Embryonic facial prominence (tissue), 1 donor: Measurements from ENCODE around the gene CPNE5.
"Not testable (repeated sequence)": the region's sequence is repeated elsewhere in the genome, so short reads cannot be mapped to it uniquely, and the experiment has no call there.

Experiments used
- DNase-seq: peaks from one replicate; pipeline ENCODE4 v3.0.0-alpha.2; 2016; ENCODE audit errors: extremely low spot score

The CPNE5 gene

GRCh38 chr6:36727505-36728021 is 111.7 kb downstream of the CPNE5 start:
- no peak for DNase-seq

- no peak for DNase-seq
Observed at GRCh38 chr6:36725581-36725980, 113.7 kb downstream of the CPNE5 start.

GRCh38 chr6:36724514-36725390 is 114.5 kb downstream of the CPNE5 start:
- no peak for DNase-seq

GRCh38 chr6:36723992-36724391 is 115.3 kb downstream of the CPNE5 start:
- not testable (repeated sequence) for DNase-seq

- no peak for DNase-seq
Observed at GRCh38 chr6:36722879-36723278, 116.4 kb downstream of the CPNE5 start.

GRCh38 chr6:36722365-36722764 is 116.9 kb downstream of the CPNE5 start:
- DNase-seq: no peak

DNA sequence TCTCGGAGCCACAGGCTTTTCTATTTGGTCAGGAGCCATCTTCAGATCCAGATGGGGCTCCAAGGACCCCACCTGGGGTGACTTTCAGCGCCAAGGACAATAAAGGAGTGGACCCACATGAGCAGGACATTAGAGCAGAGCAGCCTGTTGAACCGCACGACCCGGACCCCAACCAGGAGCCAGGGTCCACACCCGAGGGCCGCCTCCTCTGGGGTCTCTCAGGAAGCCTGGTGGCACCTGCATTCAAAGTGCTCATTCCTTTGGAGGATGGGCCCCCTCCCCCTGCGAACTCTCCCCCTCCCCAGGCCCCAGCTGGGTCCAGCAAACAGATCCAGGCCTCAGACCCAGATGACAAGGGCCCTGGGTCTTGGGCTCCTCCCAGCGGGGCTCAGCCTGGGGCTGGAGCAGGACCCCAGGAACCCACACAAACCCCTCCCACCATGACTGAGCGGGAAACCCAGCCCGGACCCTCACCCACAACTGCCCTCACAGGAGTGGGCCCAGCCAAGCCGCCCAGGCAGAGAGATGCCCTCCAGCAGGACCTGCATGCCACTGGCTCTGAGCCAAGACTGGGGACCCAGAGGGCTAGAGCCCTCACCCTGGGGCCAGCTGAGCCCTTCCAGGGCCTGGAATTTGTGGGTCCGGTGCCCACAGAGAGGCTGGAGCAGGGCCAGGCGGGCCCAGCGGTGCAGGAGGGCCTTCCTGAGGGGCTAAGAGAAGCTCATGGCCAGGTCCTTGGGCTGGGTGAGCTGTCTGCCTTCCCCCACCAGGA is 117.7 kb downstream of the CPNE5 start:
- no peak for DNase-seq

- DNase-seq: no peak
Observed at GRCh38 chr6:36720251-36721141, 118.7 kb downstream of the CPNE5 start.

GRCh38 chr6:36719126-36719525 is 120.1 kb downstream of the CPNE5 start:
- DNase-seq: no peak

- DNase-seq: no peak
Observed at GRCh38 chr6:36718560-36718959, 120.7 kb downstream of the CPNE5 start.

GRCh38 chr6:36717871-36718540 is 121.2 kb downstream of the CPNE5 start:
- no peak for DNase-seq

GRCh38 chr6:36717231-36717825 is 121.9 kb downstream of the CPNE5 start:
- no peak for DNase-seq

DNA sequence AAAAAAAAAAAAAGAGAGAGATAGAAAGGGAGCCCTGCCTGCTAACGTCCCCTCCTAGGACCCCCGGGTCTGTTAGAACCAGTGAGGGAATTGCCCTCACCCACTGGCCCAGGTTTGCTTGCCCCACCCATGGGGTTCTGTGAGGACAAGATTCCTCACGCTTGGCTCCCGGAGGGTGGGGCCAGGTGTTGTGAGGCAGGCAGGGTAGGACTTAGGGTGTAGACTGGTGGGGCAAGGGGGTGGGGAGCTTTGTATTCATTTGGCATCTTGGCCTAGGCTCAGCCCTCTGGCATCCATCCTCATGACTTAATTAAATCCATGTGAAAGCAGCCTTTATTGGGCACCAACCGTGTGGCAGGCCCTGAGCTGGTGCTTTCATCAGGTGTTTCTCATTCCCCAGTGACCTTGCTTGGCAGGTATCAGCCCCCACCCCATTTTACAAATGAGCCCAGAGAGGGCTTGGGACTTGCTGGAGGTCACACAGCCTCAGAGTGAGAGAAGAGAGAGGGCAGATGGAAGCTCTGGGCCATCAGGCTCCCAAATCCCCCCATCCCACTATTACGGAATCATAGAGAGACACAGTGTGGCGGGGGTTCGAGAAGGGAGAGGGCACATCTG is 122.7 kb downstream of the CPNE5 start:
- no peak for DNase-seq

- DNase-seq: no peak
Observed at GRCh38 chr6:36715469-36715868, 123.8 kb downstream of the CPNE5 start.

DNA sequence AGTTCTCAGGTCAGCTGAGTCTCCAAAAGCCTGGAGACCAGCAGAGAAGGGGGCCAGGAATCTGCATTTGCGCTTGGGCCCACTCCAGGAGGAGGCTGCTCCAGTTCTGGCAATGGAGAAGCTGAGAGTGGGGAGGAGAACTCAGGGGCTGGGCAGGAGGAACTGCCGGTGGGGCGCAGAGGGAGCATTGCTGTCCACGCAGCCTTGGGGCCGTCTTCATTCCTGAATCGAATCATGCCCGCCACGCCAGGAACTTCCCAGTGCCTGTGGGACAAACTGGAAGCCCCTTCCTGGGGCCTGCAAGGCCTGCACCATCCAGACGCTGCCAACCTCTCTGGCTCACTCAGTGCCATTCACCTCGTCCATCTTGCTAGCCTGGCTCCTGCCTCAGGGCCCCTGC is 124.7 kb downstream of the CPNE5 start:
- no peak for DNase-seq

DNA sequence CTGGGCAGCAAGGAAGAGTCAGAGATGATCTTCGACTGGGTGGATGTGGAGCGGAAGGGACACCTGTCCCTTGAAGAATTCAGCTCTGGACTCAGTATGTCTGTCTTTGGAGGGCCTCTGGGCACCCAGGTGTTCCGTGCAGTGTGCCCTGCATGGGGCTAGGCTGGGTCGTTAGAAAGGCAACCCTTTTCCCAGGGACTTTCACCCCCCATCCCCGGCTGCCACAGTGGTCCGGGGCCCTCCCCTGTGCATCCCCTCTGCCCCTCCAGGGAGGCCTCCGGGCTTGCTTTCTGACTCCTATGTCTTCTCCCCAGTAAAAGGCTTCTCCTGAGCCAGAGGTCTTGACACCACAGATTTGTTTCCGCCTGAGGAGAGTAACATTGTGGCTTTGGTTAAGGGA is 125.4 kb downstream of the CPNE5 start:
- no peak for DNase-seq

DNA sequence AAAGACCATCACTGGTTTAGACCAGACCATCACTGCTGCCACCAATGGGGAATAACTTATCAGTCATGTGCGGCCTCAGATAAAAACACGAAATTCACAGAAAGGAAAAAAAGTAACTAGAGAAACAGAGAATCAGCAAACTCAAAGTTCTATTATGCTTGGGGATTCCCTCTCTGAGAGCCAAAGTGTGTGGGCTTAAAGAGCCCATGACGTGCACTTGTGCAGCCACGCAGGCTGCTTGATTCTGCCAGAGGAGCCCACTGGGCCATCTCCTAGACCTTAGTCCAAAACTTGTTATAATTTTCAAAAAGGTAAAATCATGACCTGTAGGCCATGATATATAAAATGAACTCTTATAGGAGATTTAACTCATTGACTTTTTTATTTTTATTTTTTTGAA is 126.4 kb downstream of the CPNE5 start:
- no peak for DNase-seq

DNA sequence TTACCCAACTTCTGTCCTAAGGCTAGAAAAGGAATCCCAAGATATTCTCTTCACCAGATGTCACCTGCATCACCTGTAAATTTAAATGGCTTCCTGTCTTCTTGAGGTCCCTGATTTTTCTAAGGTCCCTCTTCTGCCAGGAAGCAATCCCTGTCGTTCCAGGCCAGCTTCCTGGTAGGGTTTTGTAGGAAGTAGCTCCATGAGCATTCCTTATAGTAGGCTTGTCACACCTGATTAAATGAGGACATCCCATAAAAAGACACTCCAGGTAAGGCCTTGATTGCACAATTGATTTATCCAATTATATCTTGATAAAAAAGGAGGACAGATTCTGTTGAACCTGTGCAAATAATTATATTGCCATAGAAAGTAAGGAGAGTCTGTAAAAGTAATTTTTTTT is 132.9 kb downstream of the CPNE5 start:
- no peak for DNase-seq

- DNase-seq: not testable (repeated sequence)
Observed at GRCh38 chr6:36704961-36705577, 134.2 kb downstream of the CPNE5 start.

DNA sequence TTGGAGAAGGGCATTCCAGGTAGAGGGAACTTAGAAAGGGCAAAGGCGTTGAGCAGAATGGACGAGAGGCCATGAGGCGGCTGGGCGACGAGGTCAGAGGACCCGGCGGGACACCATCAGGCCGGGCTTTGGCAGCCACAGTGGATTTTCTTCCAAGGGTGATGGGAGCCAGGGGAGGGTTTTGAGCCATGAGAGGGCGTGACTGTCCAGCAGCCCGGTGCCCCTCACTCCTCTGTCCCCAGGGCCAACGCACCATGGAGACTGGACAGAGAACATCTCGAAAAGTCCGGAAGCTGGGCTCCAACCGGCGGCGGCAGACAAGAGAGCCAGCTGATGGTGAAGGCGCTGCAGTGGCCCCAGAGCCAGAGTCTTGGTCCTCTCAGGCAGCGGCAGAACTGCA is 135.3 kb downstream of the CPNE5 start:
- DNase-seq: no peak
